Prostate gland (tissue), 2 donors: ENCODE measurements around the gene TAS2R1. TPM values are rescaled to one million over a fixed set of nuclear protein-coding genes. Genes with fewer than 3 reads are reported as not detected.

Source experiments
- DNase-seq: peaks from one replicate; pipeline ENCODE4 v3.0.0-alpha.2; 2019; ENCODE audit warnings: low spot score
- H3K27ac ChIP-seq, 2 donors: fragments of 200-600 bp; sonication (generic); 2 replicates each; pipeline ENCODE4 v1.5.1; 2017 to 2019
- H3K27me3 ChIP-seq: fragments of 200-600 bp; sonication (generic); replicated peaks from 2 replicates; pipeline ENCODE4 v1.5.1; 2019; ENCODE audit not compliant: insufficient read depth
- H3K36me3 ChIP-seq, 2 donors: fragments of 200-600 bp; sonication (generic); 1 replicate in 1 of 2; 2 replicates in 1 of 2; pipeline versions ENCODE4 v1.5.1 to v1.8.1; 2017 to 2019
- H3K4me1 ChIP-seq: fragments of 200-600 bp; sonication (generic); replicated peaks from 2 replicates; pipeline ENCODE4 v1.5.1; 2019
- H3K4me3 ChIP-seq, 2 donors: fragments of 200-600 bp; sonication (generic); 2 replicates each; pipeline ENCODE4 v1.5.1; 2017 to 2019
- H3K9me3 ChIP-seq: fragments of 200-600 bp; sonication (generic); 2 replicates; pipeline ENCODE4 v1.5.1; 2017
- POLR2A ChIP-seq: fragments of 450-650 bp; IDR thresholded peaks from one replicate; pipeline ENCODE4 v1.6.1; 2016; ENCODE audit warnings: antibody characterized with exemption, mild to moderate bottlenecking
- POLR2AphosphoS5 ChIP-seq: sonication (generic); formaldehyde crosslinking; IDR thresholded peaks from one replicate; pipeline ENCODE4 v1.6.1; 2017; ENCODE audit warnings: antibody characterized with exemption
- WGBS: methylation state at CpG from one replicate; pipeline ENCODE4 v1.1.5; 2018; 5-methylcytosine and 5-hydroxymethylcytosine counted together
- intact Hi-C: fragments of 100-400 bp; cut with DNase I; formaldehyde crosslinking; loops from one replicate; pipeline ENCODE4 v1.14.2; 2022
- total RNA-seq, 2 donors: library from RNA; depleted of rRNA; stranded (reverse); fragments of >200 nt; gene quantifications; one replicate each; pipeline ENCODE4 v1.1.0, GENCODE V29; 2016
- TF ChIP-seq, protein P1 (sequence below), 4 experiments: fragments of 200-600 bp in 2 of 4; fragments of 450-650 bp in 2 of 4; sonication (generic) in 2 of 4; IDR thresholded peaks; 1 replicate in 3 of 4; 2 replicates in 1 of 4; pipeline ENCODE4 v1.5.1; 2016 to 2019; ENCODE audit warnings: antibody characterized with exemption in 4 of 4, mild to moderate bottlenecking in 2 of 4, moderate library complexity in 2 of 4

Gene TAS2R1
- total RNA-seq, 2 donors from 2014 or later = not detected

DNA sequence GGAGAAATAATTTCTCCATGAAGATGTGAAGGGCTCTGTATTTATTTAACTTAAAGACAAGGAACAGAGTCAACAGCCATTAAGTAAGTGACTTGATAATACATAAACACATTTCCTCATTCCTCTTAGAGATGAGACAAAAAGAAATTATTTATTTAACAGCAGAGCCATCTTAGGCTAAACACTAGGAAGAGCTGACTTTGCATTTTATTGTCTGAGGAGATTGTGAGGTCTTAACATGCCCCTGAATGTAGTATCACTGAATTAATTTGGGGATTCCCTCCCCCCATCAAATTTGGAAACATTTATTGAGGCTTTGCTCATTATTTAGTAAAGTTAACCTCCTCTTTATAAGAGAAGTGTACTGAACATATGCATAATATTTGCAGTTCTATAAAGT lies 35.2 kb downstream of the TAS2R1 start:
- TF ChIP-seq, protein P1, sequence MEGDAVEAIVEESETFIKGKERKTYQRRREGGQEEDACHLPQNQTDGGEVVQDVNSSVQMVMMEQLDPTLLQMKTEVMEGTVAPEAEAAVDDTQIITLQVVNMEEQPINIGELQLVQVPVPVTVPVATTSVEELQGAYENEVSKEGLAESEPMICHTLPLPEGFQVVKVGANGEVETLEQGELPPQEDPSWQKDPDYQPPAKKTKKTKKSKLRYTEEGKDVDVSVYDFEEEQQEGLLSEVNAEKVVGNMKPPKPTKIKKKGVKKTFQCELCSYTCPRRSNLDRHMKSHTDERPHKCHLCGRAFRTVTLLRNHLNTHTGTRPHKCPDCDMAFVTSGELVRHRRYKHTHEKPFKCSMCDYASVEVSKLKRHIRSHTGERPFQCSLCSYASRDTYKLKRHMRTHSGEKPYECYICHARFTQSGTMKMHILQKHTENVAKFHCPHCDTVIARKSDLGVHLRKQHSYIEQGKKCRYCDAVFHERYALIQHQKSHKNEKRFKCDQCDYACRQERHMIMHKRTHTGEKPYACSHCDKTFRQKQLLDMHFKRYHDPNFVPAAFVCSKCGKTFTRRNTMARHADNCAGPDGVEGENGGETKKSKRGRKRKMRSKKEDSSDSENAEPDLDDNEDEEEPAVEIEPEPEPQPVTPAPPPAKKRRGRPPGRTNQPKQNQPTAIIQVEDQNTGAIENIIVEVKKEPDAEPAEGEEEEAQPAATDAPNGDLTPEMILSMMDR (IDR thresholded peaks at IDR 0.05) = no peak
- TF ChIP-seq POLR2A (no peak), POLR2AphosphoS5 (no peak)
- Histone ChIP-seq H3K27me3 (no peaks in the 10 kb centered on the region), H3K4me1 (no peaks in the 10 kb centered on the region), H3K9me3 (no peaks in the 10 kb centered on the region), H3K36me3 (no peaks in the 10 kb centered on the region), H3K27ac (no peak overlapping the region), H3K4me3 (no peak overlapping the region)
- DNase-seq = no peak
- intact Hi-C loops = no loop called here

DNA sequence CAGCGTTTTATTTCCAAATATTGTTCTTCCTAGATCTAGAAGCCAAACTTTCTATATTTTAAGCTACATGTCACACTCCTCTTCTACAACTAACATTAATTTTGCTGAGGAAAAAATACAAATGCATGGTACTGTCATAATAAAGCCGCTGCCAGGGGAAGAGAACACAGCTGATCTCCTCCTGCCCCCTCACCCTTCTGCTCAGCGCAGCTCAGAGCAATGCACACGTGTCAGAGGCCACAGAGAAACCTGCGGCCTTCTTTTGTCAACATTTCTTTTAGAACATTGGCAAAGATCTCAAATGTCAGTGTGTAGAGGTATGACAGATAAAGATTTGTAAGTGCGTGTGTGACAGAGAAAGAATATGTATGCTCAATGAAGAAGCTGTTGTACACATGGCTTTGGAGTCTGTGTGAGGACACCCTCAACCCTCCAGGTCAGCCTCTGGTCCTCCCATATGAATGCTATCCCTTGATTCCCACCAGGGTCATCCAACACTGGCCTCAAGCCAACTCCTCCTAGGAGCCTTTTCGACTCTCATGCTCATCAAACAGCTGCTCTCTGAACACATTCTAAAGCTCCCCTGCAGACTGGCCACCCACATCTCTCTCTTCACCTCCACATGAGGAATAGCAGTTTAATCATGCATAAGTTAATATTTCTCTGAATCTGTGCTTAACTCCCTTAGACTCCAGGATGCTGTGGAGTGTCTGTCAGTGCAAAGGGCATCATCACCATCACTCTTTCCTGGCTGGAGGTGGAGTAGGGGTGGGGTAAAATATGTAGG lies 40.9 kb downstream of the TAS2R1 start:
- WGBS = 80% methylated on average over 7 of the region's 7 CpGs
- TF ChIP-seq, protein P1 (IDR thresholded peaks at IDR 0.05) = no peak
- no peak for TF ChIP-seq POLR2A
- TF ChIP-seq POLR2AphosphoS5 = no peak
- DNase-seq = no peak
- Histone ChIP-seq H3K4me3 (no peak overlapping the region), H3K27me3 (no peaks in the 10 kb centered on the region), H3K36me3 (no peaks in the 10 kb centered on the region), H3K9me3 (no peaks in the 10 kb centered on the region), H3K4me1 (no peaks in the 10 kb centered on the region), H3K27ac (no peak overlapping the region)
- intact Hi-C loops = no loop called here

GRCh38 chr5:9588254-9588653 lies 41.9 kb downstream of the TAS2R1 start:
- H3K4me1 ChIP-seq = no peaks in the 10 kb centered on the region
- no peaks in the 10 kb centered on the region for H3K36me3 ChIP-seq
- no peak for TF ChIP-seq POLR2A
- TF ChIP-seq, protein P1 (IDR thresholded peaks at IDR 0.05) = no peak
- no peak for TF ChIP-seq POLR2AphosphoS5
- WGBS = 66% methylated on average over 6 of the region's 6 CpGs
- no peaks in the 10 kb centered on the region for H3K9me3 ChIP-seq
- no peaks in the 10 kb centered on the region for H3K27me3 ChIP-seq
- H3K27ac ChIP-seq = no peak overlapping the region
- intact Hi-C loops = no loop called here
- H3K4me3 ChIP-seq = no peak overlapping the region
- DNase-seq = no peak

DNA sequence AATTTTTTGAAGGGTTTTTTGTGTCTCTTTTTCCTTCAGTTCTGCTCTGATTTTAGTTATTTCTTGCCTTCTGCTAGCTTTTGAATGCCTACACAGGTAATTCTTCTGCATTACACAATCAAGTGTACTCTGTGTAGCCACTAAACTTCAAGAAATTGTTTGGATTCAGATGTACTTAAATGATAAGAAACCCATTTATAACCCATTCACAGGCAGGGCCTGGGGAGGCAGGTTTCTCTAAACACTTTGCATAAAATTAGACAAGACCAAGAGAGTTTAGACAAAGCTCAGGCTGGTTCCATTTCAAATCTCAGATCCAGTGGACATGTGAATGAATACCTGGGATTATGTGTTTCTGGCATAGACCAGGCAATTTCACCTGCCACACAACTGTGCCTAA lies 43.0 kb downstream of the TAS2R1 start:
- DNase-seq = peak; percentile 58
- intact Hi-C loops = no loop called here
- H3K9me3 ChIP-seq = no peaks in the 10 kb centered on the region
- H3K4me1 ChIP-seq = no peaks in the 10 kb centered on the region
- peak overlapping the region in 1 of 2 donors; percentile 4 for H3K27ac ChIP-seq
- H3K4me3 ChIP-seq = no peak overlapping the region
- H3K36me3 ChIP-seq = no peaks in the 10 kb centered on the region
- H3K27me3 ChIP-seq = no peaks in the 10 kb centered on the region
- TF ChIP-seq POLR2AphosphoS5 (peak; percentile 79), POLR2A (no peak)

GRCh38 chr5:9582406-9582805 lies 47.7 kb downstream of the TAS2R1 start:
- Histone ChIP-seq H3K4me1 (no peaks in the 10 kb centered on the region), H3K4me3 (no peak overlapping the region), H3K27me3 (no peaks in the 10 kb centered on the region), H3K27ac (no peak overlapping the region), H3K9me3 (no peaks in the 10 kb centered on the region), H3K36me3 (no peaks in the 10 kb centered on the region)
- 57% methylated on average over 2 of the region's 2 CpGs for WGBS
- intact Hi-C loops = no loop called here
- no peak for DNase-seq
- TF ChIP-seq POLR2AphosphoS5 = no peak
- no peak for TF ChIP-seq POLR2A
- TF ChIP-seq, protein P1 (IDR thresholded peaks at IDR 0.05) = no peak

Other genes starting within 250 kb of the TAS2R1 start
- gene SEMA5A, start 84.3 kb downstream of the TAS2R1 start, total RNA-seq = 10 to 100 TPM in 1 of 2 donors, 1 to 10 TPM in 1; 4.5 to 21.7 TPM